Hindlimb muscle (tissue), 1 donor: ENCODE data around the gene IL31RA. TPM values are rescaled to one million over a fixed set of nuclear protein-coding genes. Genes with fewer than 3 reads are reported as not detected.
"Not testable (repeated sequence)": the region's sequence is repeated elsewhere in the genome, so short reads cannot be mapped to it uniquely, and the experiment has no call there.

ENCODE experiments used
- DNase-seq: peaks from one replicate; pipeline ENCODE4 v3.0.0-alpha.2; 2013
- polyA plus RNA-seq: library from polyadenylated mRNA; unstranded; fragments of 120-200 nt; gene quantifications from one replicate; pipeline ENCODE4 v1.2.1, GENCODE V29; 2013; ENCODE audit not compliant: insufficient read length

IL31RA gene
- polyA plus RNA-seq, 1 donor, result 0.54 TPM

DNA sequence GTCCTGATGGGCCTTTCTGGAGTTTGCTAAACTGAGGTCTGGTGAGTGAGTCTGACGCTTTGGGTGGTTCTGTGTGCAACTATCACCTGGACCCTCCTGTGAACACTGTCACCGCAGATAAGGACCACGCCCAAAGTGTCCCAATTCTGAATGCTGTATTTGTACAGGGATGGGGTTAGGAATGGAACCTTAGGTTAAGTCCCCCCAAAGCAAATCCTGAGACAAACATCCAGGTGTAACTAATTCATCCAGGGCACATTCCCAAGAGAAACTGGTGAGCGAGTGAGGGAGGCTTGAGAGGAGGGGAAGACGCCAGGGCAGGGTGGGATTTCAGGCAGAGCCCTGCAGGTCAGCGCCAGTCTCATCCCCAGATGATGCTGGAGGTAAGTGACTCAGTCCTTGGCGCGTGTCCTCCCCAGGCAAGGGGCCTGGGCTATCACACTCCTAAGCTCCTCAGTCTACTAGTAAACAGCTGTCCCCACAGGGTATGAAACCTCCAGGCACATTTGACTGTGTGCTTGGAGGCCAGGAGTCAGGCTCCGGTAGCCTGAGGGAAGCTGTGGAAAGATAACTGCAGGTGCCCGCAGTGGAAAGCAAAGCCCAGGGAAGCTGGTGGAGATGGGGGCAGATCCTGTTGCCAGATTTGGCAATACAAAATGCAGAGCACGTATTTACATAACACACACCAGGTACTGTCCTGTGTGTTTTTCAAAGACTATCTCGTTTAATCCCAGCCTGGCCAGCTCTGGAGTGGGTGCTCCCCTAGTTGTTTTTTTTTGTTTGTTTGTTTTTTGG is 76.9 kb downstream of the IL31RA start:
- DNase-seq, result no peak

DNA sequence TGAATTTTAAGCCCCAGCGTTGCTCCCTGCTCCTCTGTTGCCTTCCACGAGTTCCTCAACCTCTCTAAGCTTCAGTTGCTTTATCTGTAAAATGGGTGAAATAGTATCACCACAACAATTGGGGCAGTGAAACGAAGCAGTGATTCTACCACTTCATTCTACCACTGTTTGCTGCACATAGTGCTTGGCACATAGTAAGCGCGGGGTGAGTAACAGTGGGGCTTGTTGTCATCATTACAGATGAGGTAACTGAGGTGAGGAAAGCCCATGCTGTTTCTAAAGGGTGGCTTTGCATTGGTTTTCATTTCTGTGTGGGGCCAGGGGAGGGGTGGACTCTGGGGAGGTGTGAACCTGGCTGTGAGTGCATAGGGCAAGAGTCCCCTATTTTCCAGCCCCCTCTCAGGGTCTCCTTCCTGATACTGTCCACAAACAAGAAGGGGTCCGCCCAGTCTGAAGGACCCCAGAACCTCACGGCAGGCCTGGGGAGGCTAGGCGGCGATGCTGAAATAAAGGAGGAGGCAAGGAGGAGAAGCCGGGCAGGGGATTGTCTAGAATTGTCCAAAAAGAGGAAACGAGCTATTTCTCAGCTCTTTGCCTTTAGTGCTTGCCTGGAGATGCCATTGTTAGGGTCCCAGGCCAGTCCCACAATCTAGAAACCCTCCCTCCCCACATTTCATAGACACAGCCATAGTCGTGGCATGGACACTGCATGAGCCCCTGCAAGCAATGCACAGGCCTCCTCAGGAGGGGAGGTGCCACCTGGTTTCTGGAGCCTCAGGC is 78.1 kb downstream of the IL31RA start:
- DNase-seq, result no peak

DNA sequence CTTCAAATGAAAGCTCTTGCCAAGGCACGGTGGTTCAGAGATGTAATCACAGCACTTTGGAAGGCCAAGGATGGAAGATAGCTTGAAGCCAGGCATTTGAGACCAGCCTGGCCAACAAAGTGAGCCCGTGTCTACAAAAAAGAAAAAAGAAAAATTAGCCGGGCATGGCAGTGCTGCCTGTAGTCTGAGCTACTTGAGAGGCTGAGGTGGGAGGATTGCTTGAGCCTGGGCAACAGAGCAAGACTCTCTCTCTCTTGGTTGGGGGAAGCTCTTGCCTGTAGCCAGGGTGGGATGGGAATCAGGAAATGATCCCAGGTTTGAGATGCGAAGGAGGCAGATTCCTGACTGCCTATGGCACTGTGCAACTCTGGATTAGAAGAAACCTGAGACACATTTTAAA is 81.5 kb downstream of the IL31RA start:
- no peak for DNase-seq

DNA sequence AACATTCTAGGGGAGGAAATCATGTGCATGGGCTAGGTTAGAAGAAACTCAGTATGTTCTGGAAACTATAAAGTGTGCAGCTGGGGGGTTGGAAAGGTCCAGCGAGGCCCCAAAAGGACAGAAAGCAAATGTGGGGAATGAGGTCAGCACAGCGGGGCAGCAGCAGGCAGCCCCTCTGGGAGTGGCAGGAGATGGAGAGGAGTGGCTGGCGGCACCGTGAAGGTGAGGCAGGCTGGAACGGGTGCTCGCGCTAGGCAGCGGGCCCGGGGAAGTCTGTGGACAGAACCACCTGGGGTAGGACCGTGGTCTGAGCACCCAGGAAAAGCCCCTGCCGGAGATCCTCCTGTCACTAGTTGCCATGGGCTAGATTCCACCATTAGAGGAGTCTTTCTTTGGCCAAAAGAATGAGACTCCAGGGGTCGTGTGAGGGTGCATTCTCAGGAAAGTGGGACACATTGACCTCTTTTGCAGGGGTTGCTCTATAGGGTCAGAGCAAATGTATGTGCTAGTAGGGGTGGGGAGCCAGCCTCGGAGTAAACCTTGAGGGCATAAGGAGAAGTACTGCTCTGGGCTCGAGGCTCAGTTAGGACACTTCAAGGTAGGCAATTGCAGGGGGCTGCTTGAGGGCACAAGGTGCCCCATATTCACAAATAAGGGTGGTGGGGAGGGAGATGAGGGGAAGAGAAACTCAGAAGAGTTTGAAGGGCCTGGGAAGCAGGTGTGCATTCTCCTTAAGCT is 82.4 kb downstream of the IL31RA start:
- no peak for DNase-seq

DNA sequence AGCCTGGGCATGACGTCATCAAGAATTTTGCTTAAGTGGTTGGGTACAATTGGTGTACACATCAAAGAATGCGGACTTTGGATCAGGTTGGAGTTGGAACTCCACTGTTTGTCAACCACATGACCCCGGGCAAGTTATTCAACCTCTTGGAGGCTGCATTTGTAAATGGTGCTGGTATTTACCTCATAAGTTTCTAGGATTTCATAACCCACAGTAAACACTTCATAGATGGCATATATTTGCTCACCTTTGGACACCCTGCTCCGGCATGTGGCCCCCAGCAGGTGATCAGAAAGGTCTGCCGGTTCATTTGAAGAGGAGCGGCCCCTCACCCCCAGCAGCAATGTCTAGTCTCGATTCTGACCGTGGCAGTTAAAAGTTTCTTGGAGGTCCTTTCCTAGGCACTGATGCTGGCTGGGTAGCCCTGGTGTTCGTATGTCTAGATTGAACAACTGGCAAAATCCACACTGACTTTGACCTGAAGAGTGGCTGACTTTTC is 83.0 kb downstream of the IL31RA start:
- no peak for DNase-seq

DNA sequence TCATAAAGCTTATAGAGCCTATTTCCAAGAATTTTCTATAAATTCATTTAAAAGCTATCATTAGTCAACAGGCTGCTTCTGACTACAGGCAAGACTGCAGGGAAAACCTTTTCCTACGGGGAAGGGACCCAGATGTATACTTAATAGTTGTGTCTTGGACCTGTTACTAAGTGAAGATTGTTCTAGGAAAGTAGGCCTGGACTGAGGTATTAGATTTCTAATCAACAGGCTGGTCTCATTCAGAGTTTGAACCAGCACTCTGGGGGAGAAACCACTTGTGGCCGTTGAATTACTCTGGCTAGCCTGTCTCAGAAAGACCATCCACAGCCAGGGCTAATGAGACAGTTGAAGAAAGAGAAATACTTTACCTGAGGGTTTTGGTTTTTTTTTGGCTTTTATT is 83.6 kb downstream of the IL31RA start:
- no peak for DNase-seq

DNA sequence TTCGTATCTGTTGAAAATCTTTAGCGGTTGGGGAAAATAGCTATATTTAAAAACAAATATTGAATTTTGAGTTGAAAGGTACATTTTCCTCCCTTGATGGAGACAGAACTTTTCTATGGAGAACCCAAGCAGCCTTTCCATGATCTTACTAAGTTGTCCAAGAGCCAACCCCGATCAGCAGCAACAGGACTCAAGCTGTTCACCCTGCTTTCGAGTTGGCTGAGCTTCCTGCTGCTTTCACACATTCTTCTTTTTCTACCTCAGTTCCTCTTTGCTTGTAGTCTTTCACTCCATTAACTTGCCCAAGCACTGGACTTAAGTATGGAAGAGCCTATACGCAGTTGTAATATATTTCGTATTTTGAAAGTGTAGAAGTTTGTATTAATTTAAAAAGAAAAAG is 84.2 kb downstream of the IL31RA start:
- DNase-seq, result no peak

DNA sequence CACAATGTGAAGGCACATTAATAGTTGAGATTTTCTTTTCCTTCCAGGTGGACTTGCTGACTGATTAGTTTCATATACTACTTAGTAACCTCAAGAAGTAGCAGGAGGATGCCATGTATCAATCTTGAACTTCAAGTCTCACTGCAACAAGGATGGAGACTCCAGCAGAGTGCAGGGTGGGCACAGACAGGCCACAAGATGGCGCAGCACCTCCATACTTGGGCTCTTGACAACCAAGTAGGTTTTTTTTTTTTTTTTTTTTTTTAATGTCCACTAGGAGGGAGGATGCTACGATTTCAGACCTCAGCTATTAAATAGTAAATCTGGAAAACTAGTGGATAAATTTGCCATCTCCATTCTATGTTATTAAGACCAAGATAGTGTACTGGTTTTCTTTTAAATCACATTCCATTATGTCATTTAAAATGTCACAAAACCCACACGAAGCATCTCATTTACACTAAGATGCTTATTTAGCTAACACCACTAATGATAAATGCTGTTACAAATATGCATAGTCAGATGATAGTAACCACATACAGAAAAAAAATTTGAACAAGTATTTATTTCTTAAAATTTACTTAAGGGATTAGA is 85.0 kb downstream of the IL31RA start:
- peak; percentile 82 for DNase-seq

DNA sequence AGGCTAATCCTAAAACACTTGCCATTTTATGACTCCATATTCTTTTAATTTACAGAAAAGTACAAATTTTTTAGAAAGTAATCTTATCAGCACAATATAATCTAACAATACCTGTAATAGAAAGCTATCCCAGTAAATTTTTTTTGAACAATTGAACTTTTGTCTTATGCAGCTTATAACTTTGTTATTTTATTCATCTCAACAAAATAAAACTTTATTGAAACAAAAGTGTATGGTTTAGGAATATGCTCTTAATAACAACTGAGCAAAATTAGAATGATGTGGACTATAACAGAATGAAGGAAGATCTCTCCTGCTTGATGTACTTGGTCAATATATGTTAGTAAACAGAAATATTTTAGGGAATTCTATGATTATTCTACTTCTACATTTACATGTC is 86.4 kb downstream of the IL31RA start:
- not testable (repeated sequence) for DNase-seq

DNA sequence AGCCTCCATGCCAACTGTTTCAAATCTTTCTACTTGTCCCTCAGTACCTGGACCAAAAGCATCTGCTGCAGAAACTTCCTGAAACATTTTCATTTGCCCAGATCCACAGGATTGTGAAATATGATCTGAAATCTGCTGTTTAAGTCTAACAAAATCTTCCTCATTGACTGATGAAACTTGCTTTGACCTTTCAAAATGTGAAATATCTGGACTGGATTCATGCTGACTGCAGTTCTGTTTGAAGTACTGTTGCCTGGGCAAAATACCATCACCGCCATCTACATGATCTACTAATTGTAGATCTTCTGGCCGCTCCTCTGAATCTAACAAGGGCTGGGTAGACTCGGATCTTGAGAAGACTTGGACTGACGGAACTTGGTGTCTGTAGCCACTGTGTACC is 90.0 kb downstream of the IL31RA start:
- DNase-seq, result not testable (repeated sequence)

DNA sequence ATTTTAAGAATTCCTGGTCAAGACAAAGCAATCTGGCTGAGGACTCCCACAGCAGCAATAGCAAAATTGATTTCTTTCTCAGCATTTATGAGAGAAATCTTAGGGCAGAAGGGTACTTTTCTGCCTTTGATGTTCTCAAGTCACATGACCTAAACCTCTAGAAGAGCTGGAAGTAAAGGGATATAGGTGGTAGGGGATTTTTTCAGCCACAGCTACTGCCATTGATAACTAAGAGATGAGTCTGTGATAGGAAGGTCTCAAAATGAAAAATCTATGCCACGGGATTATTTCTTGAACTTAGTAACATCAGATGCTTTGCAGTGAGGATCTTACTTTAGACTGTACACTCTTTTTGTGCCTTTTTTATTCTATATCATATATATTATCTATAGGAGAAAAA is 108.1 kb downstream of the IL31RA start:
- DNase-seq, result no peak

DNA sequence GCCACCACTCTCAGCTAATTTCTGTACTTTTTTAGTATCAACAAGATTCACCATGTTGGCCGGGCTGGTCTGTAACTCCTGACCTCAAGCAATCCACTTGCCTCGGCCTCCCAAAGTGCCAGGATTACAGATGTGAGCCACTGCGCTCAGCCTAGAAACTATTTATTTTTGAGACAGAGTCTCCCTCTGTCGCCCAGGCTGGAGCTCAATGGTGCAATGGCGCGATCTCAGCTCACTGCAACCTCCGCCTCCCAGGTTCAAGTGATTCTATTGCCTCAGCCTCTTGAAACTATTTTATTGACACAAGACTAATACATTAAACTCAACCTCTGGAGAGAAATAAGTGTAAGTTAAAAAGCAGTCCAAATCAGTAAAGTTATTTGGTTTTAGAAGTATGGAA is 109.6 kb downstream of the IL31RA start:
- no peak for DNase-seq

DNA sequence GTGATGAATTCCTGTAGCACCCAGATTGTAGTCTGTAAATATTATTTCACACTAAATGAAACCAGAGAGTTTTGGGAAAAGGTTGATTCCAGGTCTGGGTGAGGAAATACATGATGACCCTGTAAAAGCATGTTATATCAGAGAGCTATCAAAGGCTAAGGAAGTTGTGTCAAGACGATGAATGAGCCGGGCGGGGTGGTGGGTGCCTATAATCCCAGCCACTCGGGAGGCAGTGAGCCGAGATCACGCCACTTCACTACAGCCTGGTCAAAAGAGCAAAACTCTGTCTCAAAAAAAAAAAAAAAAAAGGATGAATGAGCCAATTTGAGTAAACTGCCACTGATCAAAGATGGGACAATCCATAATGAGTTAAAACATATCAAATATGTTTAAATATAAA is 114.4 kb downstream of the IL31RA start:
- no peak for DNase-seq

DNA sequence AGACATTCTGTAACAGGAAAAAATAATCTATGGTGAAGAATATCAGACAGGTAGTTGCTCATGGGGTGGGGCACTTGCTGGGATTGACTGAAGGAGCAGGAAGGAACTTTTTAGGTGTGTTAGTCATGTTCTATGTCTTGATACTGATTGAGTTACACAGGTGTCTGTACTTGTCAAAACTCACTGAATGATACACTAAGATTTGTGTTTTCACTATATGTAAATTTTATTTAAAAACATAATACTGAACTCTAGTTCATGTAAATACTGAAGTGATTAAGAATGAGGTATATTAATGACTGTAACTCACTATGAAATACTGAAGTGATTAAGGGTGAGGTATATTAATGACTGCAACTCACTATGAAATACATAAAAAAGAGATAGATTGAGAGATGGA is 115.1 kb downstream of the IL31RA start:
- DNase-seq, result no peak

DNA sequence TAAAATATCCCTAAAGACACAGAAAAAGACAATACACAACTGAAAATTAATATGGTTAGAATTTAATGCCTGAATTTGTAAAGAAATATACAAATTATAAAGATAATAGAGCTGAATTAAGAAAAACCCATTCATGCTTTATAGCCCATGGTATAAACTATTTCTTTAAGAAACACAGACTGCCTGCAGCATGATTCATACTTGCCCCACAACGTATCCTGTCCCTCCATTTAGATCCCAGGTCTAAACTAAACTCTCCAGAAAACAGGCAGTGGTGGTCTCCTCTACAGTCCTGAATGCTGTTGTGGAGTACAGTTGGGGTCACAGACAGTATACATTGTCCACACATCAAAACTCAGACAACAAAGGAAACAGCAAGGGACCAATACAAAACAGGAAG is 118.8 kb downstream of the IL31RA start:
- no peak for DNase-seq

Other genes with a start within 250 kb of the IL31RA start
- gene SLC38A9, start 139.0 kb upstream of the IL31RA start, polyA plus RNA-seq, result 13.0 TPM
- gene DDX4, start 113.3 kb upstream of the IL31RA start, polyA plus RNA-seq, result 0.23 TPM
- 52.5 TPM for gene IL6ST, start 143.6 kb downstream of the IL31RA start, polyA plus RNA-seq